COR-L47 (cell line): ENCODE data around the gene ARID1B.

Source experiments
- DNase-seq: peaks from one replicate; lab custom pipeline; 2025; lab: John Stamatoyannopoulos, UW

The ARID1B gene

DNA sequence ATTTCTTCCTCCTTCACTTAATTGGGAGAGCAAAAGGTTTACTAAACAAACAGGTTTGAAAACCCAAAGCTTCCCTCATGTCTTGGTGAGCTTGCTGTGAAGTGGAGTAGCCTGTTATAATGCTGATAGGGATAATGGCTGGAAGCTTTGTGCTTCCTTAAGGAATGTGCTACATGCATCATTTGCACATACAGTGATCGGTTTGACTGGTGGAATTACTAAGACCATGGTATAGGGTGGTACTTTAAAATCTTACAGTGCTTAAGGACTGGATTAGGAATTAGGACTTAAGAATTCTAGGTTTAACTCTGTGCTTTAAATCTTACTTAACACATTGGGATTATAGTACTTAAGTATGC lies 75.7 kb downstream of the ARID1B start:
- no peak for DNase-seq

DNA sequence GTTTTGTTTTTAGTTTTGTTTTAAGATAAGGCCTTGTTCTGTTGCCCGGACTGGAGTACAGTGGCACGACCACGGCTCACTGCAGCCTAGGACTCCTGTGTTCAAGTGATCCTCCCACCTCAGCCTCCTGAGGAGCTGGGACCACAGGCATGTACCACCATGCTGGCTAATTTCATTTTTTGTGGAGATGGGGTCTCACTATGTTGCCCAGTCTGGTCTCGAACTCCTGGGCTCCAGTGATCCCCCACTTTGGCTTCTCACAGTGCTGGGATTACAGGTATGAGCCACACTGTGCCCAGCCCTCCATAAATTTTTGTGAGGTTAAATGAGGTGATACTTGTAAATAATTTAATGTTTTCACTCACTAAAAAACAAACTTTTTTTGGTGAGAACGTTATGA lies 76.6 kb downstream of the ARID1B start:
- no peak for DNase-seq

- no peak for DNase-seq
These were observed 77.4 kb downstream of the ARID1B start for GRCh38 chr6:156854466-156855161.

- no peak for DNase-seq
These were observed 80.4 kb downstream of the ARID1B start for GRCh38 chr6:156857573-156857972.

GRCh38 chr6:156859686-156860085 lies 82.5 kb downstream of the ARID1B start:
- no peak for DNase-seq

DNA sequence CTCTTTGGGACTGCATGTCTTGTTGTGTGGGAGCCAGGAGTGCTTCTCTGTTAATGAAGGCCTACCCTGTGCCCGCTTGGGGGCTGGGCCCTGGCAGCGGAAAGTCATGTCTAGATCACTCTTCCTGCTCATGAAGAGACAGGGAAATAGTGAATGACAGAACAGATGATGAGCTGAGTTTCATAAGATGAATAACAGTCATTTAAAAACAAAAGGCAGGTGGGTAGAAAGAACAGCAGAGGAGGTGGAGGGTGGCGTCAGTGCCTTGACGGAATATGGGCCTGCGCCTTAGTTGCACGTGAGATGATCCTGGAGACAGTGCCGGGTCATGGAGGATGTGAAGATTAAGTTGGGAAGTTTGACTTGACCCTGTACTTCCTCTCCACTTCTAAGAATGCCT lies 85.5 kb downstream of the ARID1B start:
- DNase-seq = no peak

DNA sequence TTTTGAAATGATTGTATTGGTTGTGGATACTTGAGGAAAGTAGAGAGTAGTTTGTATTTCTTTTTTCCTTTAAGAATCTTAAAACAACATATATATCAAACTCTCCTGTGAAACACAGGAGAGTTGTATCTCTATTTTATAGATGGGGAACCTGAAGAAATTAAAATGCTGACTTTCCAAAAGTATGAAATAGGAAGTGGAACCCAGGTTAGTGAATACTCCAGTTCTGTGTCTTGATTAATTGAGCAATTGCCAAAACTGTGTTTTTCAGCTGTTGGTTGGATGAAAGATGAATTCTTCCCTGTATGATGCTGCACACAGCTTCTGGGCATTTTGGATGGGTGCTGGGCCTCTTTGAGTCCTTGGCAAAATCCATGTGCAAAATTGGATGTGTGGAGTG lies 86.3 kb downstream of the ARID1B start:
- no peak for DNase-seq

- no peak for DNase-seq
These were observed 87.4 kb downstream of the ARID1B start for GRCh38 chr6:156864557-156864956.

- no peak for DNase-seq
These were observed 87.9 kb downstream of the ARID1B start for GRCh38 chr6:156865019-156865629.

DNA sequence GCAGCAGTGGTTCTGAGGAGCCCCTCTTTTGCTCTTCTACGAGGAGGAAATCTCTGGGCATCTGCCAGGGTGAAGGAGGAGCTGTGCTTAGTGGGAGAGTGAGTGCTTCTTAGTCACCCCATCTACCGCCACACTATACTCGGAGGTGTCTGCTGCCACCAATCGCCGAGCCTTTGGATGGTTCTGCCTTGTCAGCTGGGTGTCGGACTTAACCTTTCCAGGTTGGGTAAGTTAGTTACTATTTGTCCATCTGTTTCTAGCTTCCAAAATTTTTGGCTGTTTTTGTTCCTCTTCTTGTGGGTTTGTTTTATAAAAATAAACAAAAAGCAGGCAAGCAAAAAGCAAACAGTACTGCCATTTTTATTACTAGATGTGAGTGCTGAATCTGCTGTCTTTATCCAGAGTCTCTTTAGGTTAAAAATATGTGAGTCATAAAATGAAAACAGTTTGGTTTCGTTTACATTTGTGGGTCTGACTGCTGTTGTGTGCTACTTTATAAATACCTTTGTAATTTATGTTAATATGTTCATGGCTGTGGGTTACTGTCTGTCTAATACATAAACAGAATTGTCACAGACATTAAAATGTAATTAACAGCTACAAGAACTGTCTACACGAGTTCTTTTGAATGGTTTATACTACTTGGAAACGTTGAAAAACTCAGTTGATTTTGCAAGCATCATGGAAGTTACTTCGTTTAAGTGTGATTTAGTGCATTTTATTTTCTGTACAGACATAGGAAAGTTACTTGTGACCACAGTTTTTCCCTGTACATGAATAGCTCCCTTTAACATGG lies 89.2 kb downstream of the ARID1B start:
- no peak for DNase-seq

DNA sequence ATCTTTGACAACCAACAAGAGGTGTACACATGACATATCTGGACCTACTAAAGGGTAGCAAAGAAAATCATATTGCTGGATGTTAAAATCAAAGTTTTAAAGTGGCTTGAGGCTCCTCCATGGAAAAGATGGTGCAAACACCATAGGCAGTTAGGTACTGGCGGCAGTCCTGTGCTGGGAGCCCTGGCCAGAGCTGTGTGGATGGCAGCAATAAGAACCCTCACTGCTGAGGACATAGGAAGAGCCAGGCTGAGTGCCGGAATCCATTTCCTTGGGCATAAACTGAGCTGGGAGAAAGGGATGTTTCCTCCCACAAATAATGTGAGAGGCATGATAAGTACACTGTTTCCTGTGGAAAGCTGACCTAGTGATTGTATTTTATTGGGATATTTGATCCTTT lies 89.9 kb downstream of the ARID1B start:
- no peak for DNase-seq

GRCh38 chr6:156868385-156868784 lies 91.2 kb downstream of the ARID1B start:
- DNase-seq = no peak

DNA sequence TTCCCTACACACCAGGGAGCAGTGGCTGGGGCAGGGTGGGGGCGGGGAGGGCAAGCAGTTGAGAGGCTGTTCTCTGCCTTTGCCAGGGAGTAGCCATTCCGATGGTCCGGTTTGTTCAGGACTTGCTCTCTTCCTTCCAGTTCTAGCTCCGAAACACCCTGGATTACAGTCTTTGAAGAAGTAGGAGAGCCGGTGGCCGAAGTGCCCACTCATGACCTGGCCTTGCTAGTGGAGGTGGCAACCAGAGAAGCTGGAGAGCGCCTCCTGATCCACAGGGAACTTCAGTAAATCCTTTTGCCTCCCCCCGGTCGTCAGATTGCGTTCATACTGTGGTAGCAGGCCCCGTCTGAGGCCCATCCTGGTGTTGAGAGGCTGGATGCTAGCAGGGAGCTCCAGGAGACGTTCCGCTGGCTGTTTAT lies 92.8 kb downstream of the ARID1B start:
- no peak for DNase-seq

DNA sequence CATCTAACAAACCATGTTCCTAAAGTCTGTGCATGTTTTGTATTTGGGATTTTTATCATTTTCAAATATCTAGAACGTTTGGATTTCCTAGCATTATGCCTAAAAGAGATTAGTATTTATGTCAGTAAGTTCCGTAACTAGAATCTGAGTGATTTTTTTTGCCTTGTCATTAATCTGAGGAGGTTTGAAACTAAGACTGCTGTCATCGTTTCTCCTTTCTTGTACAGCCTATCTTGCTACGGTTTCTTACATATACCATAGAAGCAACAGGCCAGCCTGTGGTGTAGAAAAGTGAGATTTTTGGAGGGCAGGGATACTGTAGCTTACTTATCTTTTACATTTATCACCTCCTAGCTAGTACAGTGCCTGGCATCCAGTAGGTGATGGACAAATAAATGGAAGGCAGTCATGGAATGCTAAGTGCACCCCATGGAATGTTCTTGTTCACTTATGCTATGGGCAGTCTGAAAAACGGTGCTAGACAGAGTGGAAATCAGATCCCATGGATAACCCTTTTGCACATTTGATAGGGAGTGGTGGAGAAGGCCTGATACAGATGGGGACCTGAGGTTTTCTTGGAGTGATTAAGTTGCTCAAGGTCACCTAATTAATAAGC lies 93.9 kb downstream of the ARID1B start:
- DNase-seq = no peak

DNA sequence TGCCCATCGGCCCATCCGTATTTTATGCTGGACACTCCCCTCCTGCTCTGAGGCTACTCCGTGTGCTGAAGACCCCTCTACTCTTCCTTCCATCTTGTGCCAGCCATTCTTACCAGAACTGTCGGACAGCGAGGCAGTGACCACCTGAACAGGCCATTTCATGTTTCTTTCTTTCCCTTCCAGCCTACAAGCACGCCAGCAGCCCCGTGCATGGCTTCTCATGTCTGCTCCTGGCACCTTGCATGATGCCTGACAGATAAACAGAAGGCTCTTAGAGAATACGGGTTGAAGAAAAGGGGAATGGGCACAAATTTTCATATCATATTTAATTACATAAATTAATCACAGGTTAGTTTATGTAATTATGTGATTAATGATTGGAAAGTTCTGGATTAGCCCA lies 95.7 kb downstream of the ARID1B start:
- DNase-seq = no peak

DNA sequence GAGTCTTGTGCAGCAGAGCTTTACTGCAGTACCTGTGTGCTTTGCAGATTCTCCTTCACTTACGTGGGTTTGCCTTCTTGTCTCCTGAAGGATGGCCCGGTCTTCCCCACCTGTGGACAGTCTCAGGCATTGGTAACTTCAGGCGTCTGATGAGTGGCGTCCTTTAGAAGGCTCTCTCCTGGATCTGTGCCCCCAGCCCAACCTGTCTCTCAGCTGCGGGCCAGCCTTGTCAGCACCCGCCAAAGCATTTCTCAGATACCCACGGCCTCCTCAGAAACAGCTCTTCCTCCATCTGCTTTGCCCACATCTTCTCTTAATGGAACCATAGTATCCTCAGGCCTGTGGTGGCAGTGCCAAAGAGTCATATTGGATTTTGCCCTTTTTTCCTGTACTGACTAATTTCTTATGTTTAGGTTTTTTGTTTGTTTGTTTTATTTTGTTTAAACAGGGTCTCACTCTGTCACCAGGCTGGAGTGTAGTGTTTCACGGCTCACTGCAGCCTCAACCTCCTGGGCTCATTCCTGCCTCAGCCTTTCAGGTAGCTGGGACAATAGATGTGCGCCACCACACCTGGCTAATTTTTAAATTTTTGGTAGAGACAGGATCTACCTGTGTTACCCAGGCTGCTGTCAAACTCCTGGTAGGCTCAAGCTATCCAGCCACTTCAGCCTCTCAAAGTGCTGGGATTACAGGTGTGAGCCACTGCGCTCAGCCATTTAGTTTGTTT lies 96.6 kb downstream of the ARID1B start:
- no peak for DNase-seq

DNA sequence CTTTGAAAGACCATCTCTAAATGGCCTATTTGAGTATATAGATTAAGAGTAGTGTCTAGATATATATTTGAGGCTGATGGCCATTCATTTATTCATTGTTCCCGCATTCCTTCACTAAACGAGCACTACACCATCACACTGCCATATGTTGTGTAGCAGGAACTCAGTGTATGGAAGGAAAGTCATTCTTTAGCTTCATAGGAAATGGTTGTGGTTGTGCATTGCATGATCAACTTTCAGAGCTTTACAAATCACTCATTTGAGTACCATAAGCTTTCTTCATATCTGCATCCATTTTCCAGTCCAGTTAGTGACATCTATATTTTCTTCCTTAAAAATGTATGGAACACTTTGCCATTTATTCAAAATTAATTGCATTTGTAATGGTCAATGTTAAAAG lies 97.9 kb downstream of the ARID1B start:
- DNase-seq = no peak

DNA sequence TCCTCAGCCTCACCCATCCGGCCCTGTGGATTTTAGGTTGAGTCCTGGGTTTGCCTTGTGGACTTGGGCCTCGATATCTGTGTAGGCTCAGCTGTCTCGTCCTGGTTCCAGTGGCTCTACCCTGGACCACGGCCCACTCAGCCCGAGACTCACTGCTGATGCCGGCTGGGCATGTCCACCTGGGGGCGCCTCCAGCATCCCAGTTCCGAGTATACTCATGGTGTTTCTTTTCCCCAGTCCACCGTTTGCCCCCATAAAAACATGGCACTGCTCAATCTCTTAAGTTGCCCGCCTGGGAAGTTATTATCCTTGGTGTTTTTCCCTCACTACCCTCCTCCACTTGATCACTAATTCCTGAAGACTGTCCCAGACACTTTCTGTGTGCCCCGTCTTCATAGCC lies 99.1 kb downstream of the ARID1B start:
- no peak for DNase-seq

DNA sequence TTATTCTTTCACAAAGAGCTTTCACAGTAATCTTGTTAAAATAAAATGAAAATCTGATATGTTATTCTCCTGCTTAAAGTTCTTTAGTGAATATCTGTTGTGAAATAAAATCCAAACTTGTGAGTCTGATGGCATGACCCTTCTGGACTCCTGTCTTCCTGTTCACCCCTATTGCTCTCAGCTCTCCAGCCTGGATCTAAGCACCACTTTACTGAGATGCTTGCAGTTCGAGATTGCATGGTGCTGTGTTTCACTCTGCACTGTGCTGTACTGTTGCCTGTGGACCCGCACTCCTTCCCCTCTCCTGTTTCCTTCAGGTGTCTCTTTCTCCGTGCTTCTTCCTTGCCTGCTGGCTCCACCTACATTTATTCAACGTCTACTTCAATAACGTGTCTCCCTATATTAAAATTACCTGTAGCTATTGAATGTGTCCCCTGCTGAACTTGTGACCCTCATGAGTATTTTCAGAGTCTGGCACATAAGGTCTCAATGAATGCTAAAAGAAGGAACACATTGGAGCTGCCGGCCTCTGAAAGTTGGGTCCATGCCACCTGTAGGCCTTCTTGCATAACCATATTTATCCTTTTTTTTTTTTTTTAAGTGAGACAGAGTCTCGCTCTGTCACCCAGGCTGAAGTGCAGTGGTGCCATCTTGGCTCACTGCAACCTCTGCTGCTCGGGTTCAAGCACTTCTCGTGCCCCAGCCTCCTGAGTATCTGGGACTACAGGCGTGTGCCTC lies 100.1 kb downstream of the ARID1B start:
- DNase-seq = no peak

- no peak for DNase-seq
These were observed 101.5 kb downstream of the ARID1B start for GRCh38 chr6:156878681-156879080.

DNA sequence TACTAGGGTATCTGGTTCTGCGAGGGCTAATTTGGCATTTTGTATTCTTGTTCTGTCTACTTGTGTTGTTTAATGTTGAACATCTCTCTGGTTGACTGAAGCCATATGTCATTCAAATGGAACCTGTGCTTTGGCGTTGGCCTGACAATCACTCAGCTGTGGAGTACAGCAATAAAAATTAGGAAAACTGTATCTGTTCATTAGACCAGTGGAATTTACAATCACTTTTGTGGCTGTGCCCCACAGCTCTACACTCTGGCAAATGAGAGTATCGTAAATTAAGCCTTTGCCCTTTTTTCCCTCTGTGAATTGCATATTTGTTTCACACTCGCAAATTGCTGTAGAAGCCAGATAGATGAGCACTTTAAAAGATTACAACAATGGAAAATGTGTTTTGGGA lies 102.0 kb downstream of the ARID1B start:
- DNase-seq = no peak

DNA sequence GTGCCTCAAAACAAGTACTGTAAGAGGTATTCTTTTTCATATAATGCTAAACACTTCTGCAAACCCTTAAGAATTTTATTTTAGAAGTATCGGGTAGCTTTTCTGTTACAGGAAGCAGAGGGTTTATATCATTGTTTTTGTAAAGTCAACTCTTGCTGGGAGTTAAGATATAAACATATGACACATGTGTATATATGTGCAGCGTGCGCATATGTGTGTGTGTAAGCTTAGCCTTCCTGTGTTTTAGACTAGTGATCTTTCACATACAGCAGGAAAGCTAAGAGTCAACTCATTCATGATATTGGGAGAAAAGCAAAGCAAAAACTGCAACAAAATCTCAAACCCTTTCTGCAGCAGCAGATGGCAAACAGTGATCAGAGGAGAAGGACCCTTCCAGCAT lies 102.4 kb downstream of the ARID1B start:
- DNase-seq = no peak
